Measurements from ENCODE around the gene WDR82. TPM values are rescaled to one million over a fixed set of nuclear protein-coding genes. Genes with fewer than 3 reads are reported as not detected.
A peak's percentile ranks its signal among the peaks of the same experiment; 100 is the strongest.

Gene WDR82
- total RNA-seq, 3 donors from 2014 or later, result 49.6 to 53.1 (median 52.1) TPM

- Histone ChIP-seq H3K27me3 (no peaks in the 10 kb centered on the region), H3K9me3 (no peaks in the 10 kb centered on the region), H3K27ac (no peak overlapping the region), H3K36me3 (no peaks in the 10 kb centered on the region), H3K4me1 (peaks cover 0 to 5% of the 10 kb centered on the region in 2 donors), H3K4me3 (no peak overlapping the region)
- no peak for DNase-seq (ENCODE audit: low spot score in 2 of 2)
- no peak for TF ChIP-seq POLR2AphosphoS5 (IDR thresholded peaks at IDR 0.05)
- no peak for TF ChIP-seq POLR2A (IDR thresholded peaks at IDR 0.05)
- no peak for TF ChIP-seq CTCF (IDR thresholded peaks at IDR 0.05)
- intact Hi-C loops (cut with DNase I; ENCODE audit: low total_unique reads), result no loop called here
Measured at GRCh38 chr3:52290596-52291507, 12.4 kb upstream of the WDR82 start.

- intact Hi-C loops (cut with DNase I; ENCODE audit: low total_unique reads), result no loop called here
- no peaks in the 10 kb centered on the region for H3K9me3 ChIP-seq
- H3K4me1 ChIP-seq, result peaks cover 0 to 5% of the 10 kb centered on the region in 2 donors
- no peak overlapping the region for H3K4me3 ChIP-seq
- H3K36me3 ChIP-seq, result no peaks in the 10 kb centered on the region
- TF ChIP-seq CTCF (IDR thresholded peaks at IDR 0.05) (no peak), POLR2AphosphoS5 (IDR thresholded peaks at IDR 0.05) (no peak), POLR2A (IDR thresholded peaks at IDR 0.05) (no peak)
- no peak for DNase-seq (ENCODE audit: low spot score in 2 of 2)
- no peaks in the 10 kb centered on the region for H3K27me3 ChIP-seq
- H3K27ac ChIP-seq, result no peak overlapping the region
Measured at GRCh38 chr3:52289747-52290595, 11.5 kb upstream of the WDR82 start.

GRCh38 chr3:52289338-52289746, 10.9 kb upstream of the WDR82 start:
- TF ChIP-seq POLR2AphosphoS5 (IDR thresholded peaks at IDR 0.05), result no peak
- no peak for TF ChIP-seq POLR2A (IDR thresholded peaks at IDR 0.05)
- TF ChIP-seq CTCF (IDR thresholded peaks at IDR 0.05), result no peak

GRCh38 chr3:52288674-52289073, 10.2 kb upstream of the WDR82 start:
- H3K4me1 ChIP-seq, result peaks cover 0 to 5% of the 10 kb centered on the region in 2 donors
- no peaks in the 10 kb centered on the region for H3K9me3 ChIP-seq
- intact Hi-C loops (cut with DNase I; ENCODE audit: low total_unique reads), result no loop called here
- H3K27ac ChIP-seq, result peak overlapping the region in 1 of 2 donors; percentile 99
- H3K4me3 ChIP-seq, result peak overlapping the region; percentile 73 to 84 (median 79)
- no peaks in the 10 kb centered on the region for H3K36me3 ChIP-seq
- TF ChIP-seq CTCF (IDR thresholded peaks at IDR 0.05) (no peak), POLR2AphosphoS5 (IDR thresholded peaks at IDR 0.05) (no peak), POLR2A (IDR thresholded peaks at IDR 0.05) (no peak)
- no peak for DNase-seq (ENCODE audit: low spot score in 2 of 2)
- no peaks in the 10 kb centered on the region for H3K27me3 ChIP-seq

More at GRCh38 chr3:52289338-52289746, 10.9 kb upstream of the WDR82 start:
- no peak overlapping the region for H3K4me3 ChIP-seq
- DNase-seq (ENCODE audit: low spot score in 2 of 2), result no peak
- no peaks in the 10 kb centered on the region for H3K27me3 ChIP-seq
- no peak overlapping the region for H3K27ac ChIP-seq
- intact Hi-C loops (cut with DNase I; ENCODE audit: low total_unique reads), result no loop called here
- H3K9me3 ChIP-seq, result no peaks in the 10 kb centered on the region
- H3K4me1 ChIP-seq, result peaks cover 0 to 5% of the 10 kb centered on the region in 2 donors
- no peaks in the 10 kb centered on the region for H3K36me3 ChIP-seq
